ENCODE measurements around the gene KCNJ9.
"Not testable (repeated sequence)": the region's sequence is repeated elsewhere in the genome, so short reads cannot be mapped to it uniquely, and the experiment has no call there.

KCNJ9 gene

DNA sequence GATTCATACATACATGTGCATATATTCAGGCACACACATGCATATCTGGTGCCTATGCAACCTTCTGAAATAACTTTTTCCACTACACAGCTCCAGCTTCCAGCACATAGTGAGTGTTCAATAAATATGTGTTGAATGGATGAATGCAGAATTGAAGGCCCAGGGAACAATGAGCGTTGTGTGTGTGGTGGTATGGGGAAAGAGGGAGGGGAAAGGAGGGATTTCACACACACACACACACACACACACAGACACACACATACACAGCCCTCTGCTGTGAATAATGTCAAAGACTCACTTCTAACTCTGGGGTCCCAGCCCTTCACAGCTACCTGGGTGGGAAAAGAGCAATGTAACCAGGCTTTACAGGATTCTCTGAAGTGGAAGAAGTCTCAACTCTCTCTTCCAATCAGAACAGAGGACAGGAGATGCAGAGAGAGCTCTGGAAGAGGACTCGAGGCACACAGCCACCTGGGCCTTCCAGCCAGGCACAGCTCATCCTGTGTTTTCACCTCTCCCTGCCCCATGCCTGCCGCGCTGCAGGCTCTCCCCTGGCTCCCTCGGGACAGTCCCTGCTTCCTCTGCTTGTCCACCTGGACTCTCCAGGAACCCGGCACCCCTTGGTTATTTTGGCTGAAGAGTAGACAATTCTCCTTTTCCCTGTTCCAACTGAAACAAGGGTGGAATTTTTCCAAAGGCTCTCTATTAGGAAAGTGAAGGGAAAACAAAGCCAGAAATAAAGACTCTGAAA lies 22.5 kb downstream of the KCNJ9 start:
- DNase-seq (ENCODE audit: low read depth), result no peak

GRCh38 chr1:160104486-160104885 lies 23.1 kb downstream of the KCNJ9 start:
- DNase-seq (ENCODE audit: low read depth), result no peak

- no peak for DNase-seq (ENCODE audit: low read depth)
These were observed 23.8 kb downstream of the KCNJ9 start for GRCh38 chr1:160105155-160105554.

- no peak for DNase-seq (ENCODE audit: low read depth)
These were observed 26.2 kb downstream of the KCNJ9 start for GRCh38 chr1:160107512-160107911.

GRCh38 chr1:160108888-160109662 lies 27.7 kb downstream of the KCNJ9 start:
- no peak for DNase-seq (ENCODE audit: low read depth)

DNA sequence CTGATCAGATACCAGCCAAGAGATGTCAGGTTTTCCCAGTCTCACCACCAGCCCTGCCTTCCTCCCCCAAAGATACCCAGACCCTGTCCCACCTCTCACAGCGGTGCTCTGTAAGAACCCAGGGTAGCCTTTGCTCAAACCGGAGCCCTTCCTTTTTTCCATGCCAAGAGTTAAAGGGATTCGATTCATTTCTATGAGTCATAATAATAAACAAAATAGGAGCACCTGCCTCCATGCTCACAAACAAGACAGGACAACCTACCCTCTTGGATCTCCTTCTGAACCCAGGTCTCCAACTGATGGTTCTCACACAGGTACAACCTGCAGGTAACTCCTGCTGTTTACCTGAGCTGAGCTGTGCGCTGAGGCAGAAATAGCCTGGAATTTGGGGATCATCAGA lies 28.3 kb downstream of the KCNJ9 start:
- no peak for DNase-seq (ENCODE audit: low read depth)

- not testable (repeated sequence) for DNase-seq (ENCODE audit: low read depth)
These were observed 30.1 kb downstream of the KCNJ9 start for GRCh38 chr1:160111462-160111861.

GRCh38 chr1:160112357-160112756 lies 31.0 kb downstream of the KCNJ9 start:
- DNase-seq (ENCODE audit: low read depth), result no peak

- DNase-seq (ENCODE audit: low read depth), result no peak
These were observed 32.1 kb downstream of the KCNJ9 start for GRCh38 chr1:160113407-160113806.

- DNase-seq (ENCODE audit: low read depth), result no peak
These were observed 32.7 kb downstream of the KCNJ9 start for GRCh38 chr1:160114085-160114484.

DNA sequence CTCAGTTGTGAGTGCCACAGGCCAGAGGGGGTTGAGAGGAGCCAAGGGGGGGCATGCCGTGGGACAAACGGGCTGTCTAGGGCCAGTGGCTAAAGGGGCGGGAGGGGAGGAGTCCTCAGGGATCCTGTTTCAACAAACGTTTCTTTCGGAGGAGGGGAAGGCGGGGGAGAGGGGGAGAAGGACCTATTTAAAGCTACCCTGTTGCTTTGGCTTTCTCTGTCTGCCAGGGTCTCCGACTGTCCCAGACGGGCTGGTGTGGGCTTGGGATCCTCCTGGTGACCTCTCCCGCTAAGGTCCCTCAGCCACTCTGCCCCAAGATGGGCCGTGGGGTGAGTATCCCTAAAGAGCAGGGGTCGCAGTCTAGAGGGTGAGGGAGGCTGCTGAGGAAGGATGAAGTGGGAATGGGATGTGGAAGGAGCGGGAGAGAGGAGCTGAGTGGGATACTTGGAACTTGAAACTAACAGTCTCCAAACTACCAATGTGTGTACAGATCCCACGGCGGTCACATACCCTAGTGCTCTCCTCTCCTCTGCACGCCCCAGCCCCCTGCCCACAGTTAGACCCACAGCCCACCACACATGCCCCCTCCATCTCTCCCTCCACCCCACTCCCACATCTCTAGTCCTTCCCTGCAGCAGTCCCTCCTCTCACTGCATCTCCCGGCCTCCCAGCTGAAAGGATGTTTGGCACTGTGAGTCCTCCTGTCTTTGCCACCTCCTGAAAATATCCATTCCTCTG lies 34.4 kb downstream of the KCNJ9 start, which contains the start of gene ATP1A2:
TSS of gene ATP1A2 (plus strand) at position 215 of the 738 bp plus-strand sequence. CDS start at position 318, 103 bp downstream.
- DNase-seq (ENCODE audit: low read depth), result no peak

- DNase-seq (ENCODE audit: low read depth), result no peak
These were observed 35.2 kb downstream of the KCNJ9 start for GRCh38 chr1:160116283-160117147.

GRCh38 chr1:160117300-160117699 lies 36.0 kb downstream of the KCNJ9 start:
- DNase-seq (ENCODE audit: low read depth), result no peak

DNA sequence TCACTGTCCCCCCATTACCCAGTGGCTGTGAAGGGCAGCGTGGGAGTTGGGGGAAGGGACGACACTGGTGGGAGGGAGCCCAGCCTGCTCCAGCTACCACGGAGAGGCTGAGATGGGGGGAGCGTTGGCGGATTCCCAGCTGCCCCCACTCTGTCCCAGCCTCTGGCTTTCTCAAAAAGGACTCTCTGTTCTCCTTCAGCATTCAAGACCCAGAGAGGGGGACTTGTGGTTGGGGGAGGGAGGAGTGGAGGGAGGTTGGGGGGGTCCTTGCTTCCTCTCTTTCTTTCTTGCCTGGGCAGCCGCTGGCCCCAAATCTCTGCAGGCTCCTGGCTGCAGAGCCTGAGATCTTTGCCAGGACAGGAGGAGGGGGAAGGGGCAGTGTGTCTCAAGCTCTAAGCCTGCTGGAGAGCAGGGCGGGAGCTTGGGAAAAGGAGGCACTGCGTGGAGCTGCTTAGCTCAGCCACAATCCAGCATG lies 36.4 kb downstream of the KCNJ9 start:
- DNase-seq (ENCODE audit: low read depth), result no peak

DNA sequence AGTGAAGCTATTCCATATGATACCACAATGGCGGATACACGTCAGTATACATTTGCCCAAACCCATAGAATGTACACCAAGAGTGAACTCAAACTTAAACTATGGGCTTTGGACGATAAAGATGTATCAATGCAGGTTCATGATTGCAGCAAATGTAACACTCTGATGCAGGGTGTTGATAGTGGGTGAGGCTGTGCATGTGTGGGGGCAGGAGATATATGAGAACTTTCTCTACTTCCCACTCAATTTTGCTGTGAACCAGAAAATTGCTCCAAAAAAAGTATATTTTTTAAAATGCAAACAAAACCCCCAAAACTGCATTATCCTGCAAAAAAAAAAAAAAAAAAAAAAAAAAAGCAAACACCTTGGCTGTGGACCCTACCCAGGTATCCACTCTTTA lies 37.6 kb downstream of the KCNJ9 start:
- no peak for DNase-seq (ENCODE audit: low read depth)

DNA sequence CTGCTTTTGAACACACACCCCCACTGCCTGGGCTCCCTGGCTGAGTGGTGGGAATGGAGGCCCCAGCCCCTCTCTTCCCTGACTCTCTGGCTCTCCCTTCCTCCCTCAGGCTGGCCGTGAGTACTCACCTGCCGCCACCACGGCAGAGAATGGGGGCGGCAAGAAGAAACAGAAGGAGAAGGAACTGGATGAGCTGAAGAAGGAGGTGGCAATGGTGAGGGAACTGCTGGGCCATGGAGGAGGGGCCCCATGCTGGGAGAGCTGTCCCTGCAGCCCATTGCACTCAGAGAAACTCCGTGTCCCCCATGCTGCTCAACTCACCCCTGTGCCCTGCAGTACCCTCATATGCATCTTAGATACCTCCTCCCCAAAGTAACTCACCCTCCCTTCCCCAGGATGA lies 39.5 kb downstream of the KCNJ9 start:
- DNase-seq (ENCODE audit: low read depth), result no peak

- DNase-seq (ENCODE audit: low read depth), result no peak
These were observed 40.0 kb downstream of the KCNJ9 start for GRCh38 chr1:160121388-160121787.

- no peak for DNase-seq (ENCODE audit: low read depth)
These were observed 41.7 kb downstream of the KCNJ9 start for GRCh38 chr1:160122978-160123495.

DNA sequence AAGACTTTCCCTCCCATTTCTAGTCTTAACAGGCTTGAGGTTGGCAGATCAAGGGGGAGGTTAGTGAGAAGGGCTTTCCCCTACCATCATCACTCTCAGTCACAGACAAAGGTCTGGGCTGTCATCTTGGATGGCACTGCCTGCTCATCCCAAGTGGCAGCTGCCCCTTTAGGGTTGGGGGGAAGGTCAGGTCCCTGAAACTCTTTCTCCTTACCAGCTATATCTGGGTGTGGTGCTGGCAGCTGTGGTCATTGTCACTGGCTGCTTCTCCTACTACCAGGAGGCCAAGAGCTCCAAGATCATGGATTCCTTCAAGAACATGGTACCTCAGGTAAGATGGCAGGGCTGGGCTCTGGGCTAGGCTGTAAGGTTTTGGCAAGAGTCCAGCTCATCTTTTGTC lies 42.4 kb downstream of the KCNJ9 start:
- no peak for DNase-seq (ENCODE audit: low read depth)

- no peak for DNase-seq (ENCODE audit: low read depth)
These were observed 43.6 kb downstream of the KCNJ9 start for GRCh38 chr1:160124705-160125478.

- no peak for DNase-seq (ENCODE audit: low read depth)
These were observed 44.4 kb downstream of the KCNJ9 start for GRCh38 chr1:160125746-160126145.

Measured in stimulated activated CD8-positive, alpha-beta memory T cell treated with anti-CD3 and anti-CD28 coated beads, Interleukin-12 subunit alpha, Interleukin-12 subunit beta, amount 100 ng/mL, for 1 hour (primary cell).